Measurements from ENCODE around the gene KRT37.

DNA sequence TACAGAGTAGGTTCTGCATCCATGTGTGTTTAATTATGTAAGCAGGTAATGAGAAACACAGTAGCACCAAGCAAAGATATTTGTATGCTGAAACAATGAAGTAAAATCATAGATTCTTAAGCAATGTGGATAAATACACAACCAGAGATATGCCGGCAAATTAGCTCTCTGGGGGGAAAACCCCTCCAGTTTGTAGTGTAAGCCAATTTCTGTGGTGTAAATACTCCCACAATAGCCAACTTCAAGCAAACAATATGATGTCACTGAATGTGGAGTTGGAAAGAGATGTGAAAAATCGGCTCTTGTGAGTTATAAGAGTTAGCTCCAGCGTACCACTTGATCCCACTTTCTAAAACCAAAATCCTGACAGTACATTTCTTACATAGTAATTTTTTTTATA is 20.3 kb upstream of the KRT37 start:
- TF ChIP-seq ZNF598 (CRISPR knock-in tag; IDR thresholded peaks at IDR 0.05; ENCODE audit: borderline replicate concordance) (no peak), ZNF234 (CRISPR knock-in tag; conservative IDR thresholded peaks at IDR 0.05) (no peak), SNAI1 (CRISPR knock-in tag; IDR thresholded peaks at IDR 0.05; ENCODE audit: borderline replicate concordance) (no peak), EZH2 (conservative IDR thresholded peaks at IDR 0.05; ENCODE audit: low read depth, low read length) (no peak), KDM3A (CRISPR knock-in tag; IDR thresholded peaks at IDR 0.05; ENCODE audit: low read depth) (no peak), IRF2 (CRISPR knock-in tag; IDR thresholded peaks at IDR 0.05) (no peak), ZFP36 (IDR thresholded peaks at IDR 0.05; ENCODE audit: borderline replicate concordance, low read depth, low read length, partially characterized antibody) (no peak), SOX5 (CRISPR knock-in tag; IDR thresholded peaks at IDR 0.05; ENCODE audit: borderline replicate concordance) (no peak), BRCA1 (CRISPR knock-in tag; IDR thresholded peaks at IDR 0.05) (no peak), RFX1 (IDR thresholded peaks at IDR 0.05) (no peak), POLR2AphosphoS5 (IDR thresholded peaks at IDR 0.05; ENCODE audit: low read depth, low read length) (no peak), TCF12 (IDR thresholded peaks at IDR 0.05) (no peak), TCF12 (CRISPR knock-in tag; IDR thresholded peaks at IDR 0.05) (no peak)
- TF ChIP-seq, protein P1, sequence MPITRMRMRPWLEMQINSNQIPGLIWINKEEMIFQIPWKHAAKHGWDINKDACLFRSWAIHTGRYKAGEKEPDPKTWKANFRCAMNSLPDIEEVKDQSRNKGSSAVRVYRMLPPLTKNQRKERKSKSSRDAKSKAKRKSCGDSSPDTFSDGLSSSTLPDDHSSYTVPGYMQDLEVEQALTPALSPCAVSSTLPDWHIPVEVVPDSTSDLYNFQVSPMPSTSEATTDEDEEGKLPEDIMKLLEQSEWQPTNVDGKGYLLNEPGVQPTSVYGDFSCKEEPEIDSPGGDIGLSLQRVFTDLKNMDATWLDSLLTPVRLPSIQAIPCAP (CRISPR knock-in tag; IDR thresholded peaks at IDR 0.05; ENCODE audit: low read depth) = no peak
- TF ChIP-seq, protein P2, sequence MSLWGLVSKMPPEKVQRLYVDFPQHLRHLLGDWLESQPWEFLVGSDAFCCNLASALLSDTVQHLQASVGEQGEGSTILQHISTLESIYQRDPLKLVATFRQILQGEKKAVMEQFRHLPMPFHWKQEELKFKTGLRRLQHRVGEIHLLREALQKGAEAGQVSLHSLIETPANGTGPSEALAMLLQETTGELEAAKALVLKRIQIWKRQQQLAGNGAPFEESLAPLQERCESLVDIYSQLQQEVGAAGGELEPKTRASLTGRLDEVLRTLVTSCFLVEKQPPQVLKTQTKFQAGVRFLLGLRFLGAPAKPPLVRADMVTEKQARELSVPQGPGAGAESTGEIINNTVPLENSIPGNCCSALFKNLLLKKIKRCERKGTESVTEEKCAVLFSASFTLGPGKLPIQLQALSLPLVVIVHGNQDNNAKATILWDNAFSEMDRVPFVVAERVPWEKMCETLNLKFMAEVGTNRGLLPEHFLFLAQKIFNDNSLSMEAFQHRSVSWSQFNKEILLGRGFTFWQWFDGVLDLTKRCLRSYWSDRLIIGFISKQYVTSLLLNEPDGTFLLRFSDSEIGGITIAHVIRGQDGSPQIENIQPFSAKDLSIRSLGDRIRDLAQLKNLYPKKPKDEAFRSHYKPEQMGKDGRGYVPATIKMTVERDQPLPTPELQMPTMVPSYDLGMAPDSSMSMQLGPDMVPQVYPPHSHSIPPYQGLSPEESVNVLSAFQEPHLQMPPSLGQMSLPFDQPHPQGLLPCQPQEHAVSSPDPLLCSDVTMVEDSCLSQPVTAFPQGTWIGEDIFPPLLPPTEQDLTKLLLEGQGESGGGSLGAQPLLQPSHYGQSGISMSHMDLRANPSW (CRISPR knock-in tag; IDR thresholded peaks at IDR 0.05; ENCODE audit: borderline replicate concordance) = no peak

Data from HepG2 (cell line).